Measurements from ENCODE around the gene GYG1.

DNA sequence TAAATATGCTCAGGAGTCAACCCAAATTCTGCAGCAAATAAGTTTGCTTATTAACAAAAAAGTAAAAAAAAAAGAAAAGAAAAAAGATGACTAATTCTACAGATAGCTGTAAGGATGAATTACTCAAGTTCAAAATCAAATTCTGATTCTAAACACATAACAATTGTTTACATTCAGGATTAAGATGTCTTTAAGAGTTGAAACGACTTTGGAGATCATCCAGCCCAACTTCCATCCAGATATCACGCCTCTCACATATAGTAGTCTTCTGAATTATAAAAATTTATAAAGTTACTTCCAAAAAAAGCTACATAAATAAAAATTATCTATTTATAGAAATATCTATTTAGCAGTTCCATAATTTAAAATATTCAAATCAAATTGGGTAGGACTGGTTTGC lies 39.8 kb downstream of the GYG1 start:
- no peak for TF ChIP-seq POLR2A (IDR thresholded peaks at IDR 0.05; ENCODE audit: extremely low read depth, insufficient read length)
- TF ChIP-seq, protein P1, sequence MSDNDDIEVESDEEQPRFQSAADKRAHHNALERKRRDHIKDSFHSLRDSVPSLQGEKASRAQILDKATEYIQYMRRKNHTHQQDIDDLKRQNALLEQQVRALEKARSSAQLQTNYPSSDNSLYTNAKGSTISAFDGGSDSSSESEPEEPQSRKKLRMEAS (IDR thresholded peaks at IDR 0.05; ENCODE audit: low read depth, low read length) = no peak
- TF ChIP-seq, protein P2, sequence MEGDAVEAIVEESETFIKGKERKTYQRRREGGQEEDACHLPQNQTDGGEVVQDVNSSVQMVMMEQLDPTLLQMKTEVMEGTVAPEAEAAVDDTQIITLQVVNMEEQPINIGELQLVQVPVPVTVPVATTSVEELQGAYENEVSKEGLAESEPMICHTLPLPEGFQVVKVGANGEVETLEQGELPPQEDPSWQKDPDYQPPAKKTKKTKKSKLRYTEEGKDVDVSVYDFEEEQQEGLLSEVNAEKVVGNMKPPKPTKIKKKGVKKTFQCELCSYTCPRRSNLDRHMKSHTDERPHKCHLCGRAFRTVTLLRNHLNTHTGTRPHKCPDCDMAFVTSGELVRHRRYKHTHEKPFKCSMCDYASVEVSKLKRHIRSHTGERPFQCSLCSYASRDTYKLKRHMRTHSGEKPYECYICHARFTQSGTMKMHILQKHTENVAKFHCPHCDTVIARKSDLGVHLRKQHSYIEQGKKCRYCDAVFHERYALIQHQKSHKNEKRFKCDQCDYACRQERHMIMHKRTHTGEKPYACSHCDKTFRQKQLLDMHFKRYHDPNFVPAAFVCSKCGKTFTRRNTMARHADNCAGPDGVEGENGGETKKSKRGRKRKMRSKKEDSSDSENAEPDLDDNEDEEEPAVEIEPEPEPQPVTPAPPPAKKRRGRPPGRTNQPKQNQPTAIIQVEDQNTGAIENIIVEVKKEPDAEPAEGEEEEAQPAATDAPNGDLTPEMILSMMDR (IDR thresholded peaks at IDR 0.05; ENCODE audit: low read depth, low read length) = no peak
- no peak for TF ChIP-seq MYC (IDR thresholded peaks at IDR 0.05; ENCODE audit: low read depth, low read length)

Data from NB4 (cell line).